ENCODE data around the gene VIPR2.
A peak's percentile ranks its signal among the peaks of the same experiment; 100 is the strongest.
"Not testable (repeated sequence)": the region's sequence is repeated elsewhere in the genome, so short reads cannot be mapped to it uniquely, and the experiment has no call there.

Gene VIPR2, protein sequence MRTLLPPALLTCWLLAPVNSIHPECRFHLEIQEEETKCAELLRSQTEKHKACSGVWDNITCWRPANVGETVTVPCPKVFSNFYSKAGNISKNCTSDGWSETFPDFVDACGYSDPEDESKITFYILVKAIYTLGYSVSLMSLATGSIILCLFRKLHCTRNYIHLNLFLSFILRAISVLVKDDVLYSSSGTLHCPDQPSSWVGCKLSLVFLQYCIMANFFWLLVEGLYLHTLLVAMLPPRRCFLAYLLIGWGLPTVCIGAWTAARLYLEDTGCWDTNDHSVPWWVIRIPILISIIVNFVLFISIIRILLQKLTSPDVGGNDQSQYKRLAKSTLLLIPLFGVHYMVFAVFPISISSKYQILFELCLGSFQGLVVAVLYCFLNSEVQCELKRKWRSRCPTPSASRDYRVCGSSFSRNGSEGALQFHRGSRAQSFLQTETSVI

DNA sequence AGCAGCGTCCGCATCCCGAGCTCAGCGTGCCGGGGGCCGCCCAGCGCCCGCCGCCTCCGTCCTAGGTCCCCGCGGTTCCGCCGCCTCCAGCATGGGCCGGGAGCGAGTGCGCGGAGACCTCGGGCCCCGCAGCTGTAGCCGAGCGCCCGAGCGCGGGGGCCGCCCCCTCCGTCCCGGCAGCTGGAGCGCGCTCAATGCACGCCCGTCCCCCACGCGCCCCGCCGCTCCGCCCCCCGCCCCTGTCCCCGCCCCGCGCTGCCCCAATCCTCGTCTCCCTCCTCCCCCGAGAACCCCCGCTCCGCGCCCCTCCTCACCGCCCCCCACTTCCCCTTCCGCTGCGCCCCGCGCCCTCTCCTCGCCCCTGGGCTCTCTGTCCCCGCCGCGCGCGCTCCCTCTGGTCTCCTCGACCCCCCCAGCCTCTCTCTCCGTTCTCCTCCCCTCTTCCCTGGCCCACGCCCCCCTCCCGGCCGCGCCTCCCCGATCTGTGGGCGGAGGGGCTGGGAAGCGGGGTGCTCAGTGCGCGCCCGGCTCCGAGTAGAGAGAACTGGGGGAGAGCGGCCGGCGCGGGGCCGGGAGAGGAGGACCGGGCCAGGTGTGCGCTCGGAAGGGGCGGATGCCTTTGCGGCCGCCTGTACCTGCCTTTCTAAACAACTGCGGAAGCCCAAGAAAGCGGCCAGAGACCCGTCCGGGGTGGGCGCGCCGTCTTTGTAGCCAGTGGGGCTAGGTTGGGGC is at the start of gene VIPR2:
VIPR2 (minus strand) TSS at position 110 of the 732 bp plus-strand sequence; CDS start at position 14, 96 bp downstream.
- no peak for DNase-seq

DNA sequence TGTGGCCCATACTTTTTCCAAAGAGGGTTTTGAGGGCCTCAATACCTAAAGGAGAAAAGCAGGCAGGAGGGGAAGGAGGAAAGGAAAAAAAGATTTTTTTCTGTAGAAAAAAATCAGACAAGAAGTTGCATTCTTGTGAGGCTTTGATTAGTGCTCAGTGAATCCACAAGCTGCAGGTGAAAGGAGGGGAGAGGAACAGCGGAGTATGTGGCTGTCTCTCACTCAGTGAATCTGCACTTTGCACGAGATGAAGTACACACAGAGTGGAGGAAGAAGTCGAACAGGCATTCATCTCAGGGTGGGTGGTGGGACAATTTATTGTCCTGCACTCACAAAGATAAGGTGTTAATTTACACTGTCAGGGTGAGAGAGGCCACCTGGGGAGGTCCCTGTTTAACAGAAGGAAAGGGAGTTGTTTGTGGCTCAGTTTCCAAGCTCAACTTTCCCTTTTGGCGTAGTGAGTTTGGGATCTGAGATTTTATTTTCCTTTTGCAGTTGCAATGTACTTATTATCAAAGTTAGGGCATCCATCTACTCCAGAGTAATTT is 49.0 kb upstream of the VIPR2 start:
- no peak for DNase-seq

DNA sequence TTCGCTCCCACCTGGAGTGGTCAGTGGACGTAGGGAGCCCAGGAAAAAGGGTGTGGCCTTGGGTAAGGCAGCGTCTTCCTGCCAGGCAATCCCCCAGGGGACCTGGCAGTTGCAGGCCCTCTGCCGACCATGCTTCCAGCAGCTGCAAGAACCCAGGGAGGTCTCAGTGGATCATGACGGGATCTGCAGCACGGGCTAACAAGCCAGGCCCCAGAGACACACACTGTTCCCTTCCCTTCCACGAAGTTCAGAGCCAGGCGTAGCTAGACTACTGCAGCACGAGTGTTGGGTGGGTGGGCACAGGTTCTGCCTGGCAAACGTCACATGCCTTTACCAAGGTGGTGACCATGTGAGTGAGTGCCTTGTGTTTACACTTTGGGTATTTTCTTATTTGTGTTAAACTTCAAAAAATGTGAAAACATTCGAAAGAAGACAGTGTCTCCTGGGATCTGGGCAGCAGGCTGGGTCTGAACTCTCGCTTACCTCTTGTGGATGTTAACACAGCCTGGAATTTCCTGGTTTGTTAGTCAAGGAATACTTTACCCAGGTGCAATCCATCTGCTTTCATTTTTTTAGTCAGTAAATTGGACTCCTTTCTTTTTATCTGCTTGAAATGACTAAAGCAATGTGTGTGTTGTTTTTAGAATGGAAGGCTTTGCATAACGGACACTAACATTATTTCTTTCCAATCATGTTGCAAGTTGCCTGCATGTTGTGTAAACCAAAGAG is 48.2 kb upstream of the VIPR2 start:
- no peak for DNase-seq

DNA sequence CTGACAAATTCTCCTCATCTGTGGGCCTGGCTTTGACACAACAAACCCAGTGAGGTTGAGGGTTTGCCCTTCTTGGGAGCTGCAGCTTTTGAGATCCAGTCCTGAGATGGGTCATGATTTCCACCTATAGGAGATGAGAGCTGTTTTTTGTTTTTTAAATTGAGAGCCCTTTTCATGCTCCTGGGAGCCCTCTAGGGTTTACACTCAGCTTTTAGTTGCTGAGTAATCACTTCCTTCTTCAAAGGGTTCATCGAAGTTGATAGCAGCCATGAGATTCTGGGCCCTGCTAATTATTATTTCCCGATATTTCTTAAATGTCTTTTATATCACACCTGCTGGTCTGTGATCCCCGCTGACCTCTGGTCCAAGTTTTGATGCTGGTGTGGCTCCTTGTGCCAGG is 47.3 kb upstream of the VIPR2 start:
- DNase-seq, result peak; percentile 4

DNA sequence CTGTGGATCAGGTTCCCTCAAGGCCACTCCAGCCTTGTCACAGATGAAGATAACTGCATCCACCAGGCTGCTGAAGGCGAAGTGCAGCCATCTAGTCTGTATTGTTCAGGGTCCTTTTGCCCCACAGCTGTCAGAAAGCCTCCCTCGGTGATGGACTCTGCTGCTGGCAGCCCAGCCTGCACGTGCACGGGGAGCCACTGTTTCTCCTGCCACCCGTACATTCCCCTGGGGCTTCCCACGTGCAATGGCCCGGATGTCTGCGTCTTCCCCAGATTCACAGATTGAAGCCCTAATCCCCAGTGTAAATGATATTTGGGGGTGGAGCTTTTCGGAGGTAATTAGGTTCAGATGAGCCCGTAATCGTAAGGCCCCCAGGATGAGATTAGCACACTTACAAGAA is 46.6 kb upstream of the VIPR2 start:
- DNase-seq, result no peak

DNA sequence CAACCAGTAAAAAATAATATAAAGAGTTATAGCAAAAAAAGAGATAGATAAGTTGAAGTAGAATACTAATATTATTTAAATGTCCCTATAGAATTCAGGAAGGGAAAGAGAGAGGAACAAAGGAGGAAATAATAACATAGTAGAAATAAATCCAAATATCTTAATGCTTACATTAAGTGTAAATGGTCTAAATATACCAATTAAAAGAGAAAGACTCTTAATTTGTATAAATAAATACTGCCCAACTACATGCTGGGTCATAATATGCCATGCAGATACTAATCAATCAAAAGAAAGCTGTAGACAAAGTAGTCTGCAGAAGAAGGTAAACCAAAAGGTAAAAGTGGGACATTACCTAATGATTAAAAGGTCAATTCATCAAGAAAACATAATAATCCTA is 43.3 kb upstream of the VIPR2 start:
- DNase-seq, result no peak

DNA sequence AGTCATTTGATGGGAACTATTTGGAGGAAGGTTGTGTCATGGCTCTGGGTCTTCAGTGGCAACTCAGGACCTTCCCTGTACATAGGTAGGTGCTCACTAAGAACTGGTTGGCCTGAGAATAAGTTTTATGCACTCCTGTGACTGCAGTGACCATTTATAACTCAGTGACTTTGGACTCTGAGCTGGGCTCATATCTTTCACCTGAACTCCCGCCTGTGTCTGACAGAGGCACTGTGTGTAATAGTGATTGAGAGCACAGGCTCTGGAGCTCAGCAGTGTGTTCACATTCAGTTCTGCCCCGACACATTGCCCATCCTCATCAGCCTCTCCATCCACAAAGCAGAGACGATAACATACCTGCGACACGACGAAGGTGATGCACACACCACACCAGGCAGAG is 34.6 kb upstream of the VIPR2 start:
- no peak for DNase-seq

DNA sequence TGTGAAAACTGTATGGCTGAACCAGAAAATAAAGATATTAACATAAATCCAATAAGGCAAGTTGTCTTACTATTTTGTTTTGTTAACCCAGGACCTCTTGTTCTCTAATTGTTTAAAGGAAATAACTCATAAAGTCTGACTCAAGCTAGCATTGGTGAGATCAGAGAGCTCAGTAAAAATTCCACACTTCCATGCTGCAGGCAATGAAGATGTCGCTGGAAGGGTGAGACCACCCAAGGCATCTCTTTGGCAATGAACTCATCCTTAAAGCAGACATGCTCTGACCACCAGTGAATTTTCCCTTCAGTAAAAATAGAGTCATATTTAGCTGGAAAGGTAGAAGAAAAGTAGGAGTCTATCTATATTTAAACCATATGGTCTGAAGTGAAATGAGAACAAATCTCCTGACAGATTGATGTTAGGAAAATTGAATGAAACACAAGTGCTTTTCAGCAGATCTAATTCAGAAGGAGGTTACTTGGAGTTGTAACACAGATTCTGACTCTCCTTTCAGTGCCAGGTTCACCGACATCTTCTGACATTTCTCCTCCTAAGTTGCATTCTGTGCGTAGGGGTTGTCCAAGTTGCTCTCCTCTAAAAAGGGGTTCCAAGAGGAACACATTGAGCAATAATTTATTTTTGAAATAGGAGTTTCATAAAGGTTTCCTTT is 32.8 kb upstream of the VIPR2 start:
- no peak for DNase-seq

DNA sequence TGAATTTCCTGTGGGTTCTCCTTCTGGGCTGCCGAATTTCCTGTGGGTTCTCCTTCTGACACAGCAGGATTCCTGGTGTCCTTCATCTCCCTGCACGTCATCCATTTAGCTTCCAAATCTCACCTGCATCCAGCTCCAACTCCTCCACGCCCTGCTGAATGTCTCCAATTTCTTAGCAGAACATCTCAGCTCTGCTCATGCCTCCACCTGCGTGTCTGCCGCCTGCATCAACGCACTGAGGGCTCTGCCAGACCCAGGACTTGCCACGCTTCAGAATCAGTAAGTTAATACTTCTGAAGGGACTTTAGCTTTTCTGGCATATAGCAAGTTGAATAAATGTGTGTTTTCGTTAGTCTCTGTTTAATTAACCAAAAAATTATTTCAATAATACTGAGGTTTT is 31.1 kb upstream of the VIPR2 start:
- no peak for DNase-seq

DNA sequence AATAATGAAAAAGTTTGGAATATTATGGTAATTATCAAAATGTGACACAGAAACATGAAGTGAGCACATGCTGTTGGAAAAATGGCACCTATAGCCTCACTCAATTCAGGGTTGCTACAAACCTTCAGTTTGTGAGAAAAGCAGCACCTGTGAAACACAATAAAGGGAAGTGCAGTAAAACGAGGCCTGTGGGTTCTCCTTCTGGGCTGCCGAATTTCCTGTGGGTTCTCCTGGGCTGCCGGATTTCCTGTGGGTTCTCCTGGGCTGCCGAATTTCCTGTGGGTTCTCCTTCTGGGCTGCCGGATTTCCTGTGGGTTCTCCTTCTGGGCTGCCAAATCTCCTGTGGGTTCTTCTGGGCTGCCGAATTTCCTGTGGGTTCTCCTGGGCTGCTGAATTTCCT is 30.4 kb upstream of the VIPR2 start:
- not testable (repeated sequence) for DNase-seq

DNA sequence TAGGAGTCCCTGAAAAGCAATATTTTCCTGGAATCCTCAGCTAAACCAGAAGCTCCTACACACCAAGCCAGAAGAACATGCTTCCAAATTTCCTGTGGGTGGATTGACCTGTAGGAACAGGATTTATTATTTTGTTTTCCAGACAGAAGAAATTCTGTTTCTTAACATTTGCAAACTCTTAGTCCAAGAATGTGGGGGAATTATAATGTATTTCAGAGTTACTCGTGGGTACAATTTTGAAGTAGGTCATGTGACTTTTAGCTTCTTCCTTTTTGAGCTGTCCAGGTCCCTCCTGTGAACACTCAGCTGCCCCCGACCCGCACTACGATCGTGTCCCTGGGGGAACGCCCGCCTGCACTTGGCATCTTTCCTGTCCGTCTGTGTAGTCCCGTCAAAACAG is 27.7 kb upstream of the VIPR2 start:
- DNase-seq, result no peak

DNA sequence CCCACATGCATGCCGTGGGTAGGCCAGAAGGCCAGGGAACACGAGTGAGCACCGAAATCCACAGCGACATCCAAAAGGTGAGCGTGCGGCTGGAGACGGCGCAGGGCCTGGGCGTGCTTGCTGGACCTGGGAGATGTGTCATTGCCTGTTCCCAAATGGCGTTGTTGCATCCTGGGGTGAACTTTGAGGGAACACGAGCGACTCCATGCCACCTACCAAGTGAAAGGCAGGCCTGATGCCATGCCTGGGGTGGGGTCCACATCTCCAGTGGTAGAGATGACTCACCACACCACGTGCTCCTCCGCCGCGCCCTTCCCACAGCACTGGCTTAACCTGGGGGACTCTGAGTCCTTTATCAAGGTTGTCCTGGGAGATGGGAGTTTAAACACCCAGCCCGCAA is 24.7 kb upstream of the VIPR2 start:
- no peak for DNase-seq

DNA sequence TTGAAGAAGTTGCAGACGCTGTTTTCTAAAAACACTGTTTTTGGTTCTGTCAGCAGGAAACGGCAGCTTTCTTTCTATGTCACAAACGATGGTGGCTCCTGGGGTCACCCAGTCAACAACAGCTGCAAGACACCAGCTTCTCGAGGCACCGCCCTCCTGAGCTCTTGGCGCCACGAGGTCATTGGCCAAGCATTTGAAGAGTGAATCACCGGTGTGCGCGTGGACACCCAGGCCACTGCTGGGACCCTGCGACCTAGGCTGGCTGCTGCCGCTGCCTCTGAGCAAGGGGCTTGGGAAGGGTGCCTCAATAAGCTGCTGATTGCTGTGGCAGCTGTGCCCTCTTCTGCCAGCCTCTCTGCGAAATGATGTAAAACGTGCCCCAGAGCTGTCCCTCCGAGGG is 22.5 kb upstream of the VIPR2 start:
- no peak for DNase-seq

DNA sequence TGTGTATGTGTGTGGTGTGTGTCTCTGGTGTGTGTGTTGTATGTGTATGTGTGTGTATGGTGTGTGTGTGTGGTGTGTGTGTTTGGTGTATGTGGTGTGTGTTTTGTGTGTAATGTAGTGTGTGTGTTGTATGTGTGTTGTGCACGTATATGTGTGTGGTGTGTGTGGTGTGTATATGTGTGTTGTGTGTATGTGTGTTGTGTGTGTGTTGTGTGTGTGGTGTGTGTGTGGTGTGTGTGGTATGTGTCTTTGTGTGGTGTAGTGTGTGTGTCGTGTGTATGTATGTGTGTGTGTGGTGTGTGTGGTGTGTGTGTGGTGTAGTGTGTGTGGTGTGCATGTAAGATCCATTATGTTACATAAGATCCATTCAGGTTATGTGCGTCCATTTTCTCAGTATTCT is 21.9 kb upstream of the VIPR2 start:
- no peak for DNase-seq

DNA sequence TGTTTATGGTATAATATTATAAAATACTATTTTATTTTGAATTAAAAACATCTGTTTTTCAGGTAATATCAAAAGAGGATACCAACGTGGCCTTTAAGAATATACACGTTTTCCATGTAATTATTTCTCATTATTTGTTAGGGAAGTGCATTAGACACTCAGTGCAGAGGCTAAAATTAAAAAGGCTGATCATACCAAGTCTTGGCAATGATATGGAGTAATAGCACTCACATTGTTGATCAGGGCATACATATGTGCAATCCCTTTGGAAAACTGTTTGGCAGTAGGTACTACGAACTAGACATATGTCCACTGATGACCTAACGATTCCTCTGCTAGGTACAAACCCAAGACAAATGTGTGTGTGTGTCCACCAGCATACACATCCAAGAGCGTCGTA is 20.7 kb upstream of the VIPR2 start:
- DNase-seq, result no peak

DNA sequence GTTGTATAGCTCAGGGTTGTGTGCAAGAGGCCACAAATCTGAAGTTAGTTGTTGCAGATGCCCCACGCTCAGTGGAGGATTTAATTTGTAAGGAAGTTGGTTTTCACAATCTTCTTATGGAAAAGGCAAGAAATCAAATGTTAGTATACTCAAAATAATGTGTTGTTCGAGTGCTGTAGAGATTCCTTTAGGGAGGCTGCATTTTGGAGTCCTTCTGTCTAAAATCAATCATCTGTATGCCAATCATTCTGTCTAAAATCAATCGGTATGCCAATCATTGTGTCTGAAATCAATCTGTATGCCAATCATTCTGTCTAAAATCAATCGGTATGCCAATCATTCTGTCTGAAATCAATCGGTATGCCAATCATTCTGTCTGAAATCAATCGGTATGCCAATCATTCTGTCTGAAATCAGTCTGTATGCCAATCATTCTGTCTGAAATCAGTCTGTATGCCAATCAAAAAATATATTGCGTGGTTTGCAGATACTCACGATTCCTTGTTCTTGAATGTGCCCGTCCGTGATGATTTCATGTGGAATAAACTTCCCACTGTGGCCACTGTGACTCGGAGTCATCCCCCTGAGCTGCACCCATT is 19.1 kb upstream of the VIPR2 start:
- DNase-seq, result not testable (repeated sequence)

DNA sequence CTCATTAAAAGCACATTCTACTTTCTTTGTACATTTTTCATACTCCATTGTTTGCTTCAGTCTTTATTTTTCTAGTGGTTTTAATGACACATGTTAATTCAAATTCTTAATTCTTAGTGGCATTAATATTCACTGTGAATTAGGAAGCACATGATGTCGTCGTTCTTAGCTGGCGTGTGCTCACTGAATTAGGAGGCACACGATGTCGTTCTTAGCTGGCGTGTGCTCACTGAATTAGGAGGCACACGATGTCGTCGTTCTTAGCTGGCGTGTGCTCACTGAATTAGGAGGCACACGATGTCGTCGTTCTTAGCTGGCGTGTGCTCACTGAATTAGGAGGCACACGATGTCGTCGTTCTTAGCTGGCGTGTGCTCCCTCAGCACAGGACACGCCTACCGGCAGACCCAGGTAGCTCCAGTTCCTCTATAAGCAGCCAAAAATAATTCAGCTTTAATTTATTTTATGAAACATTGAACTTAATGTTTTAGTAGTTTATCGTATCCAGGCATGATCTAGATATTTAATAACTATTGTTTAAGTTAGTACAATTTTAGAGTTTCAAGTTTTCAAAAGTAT is 17.5 kb upstream of the VIPR2 start:
- DNase-seq, result not testable (repeated sequence)

DNA sequence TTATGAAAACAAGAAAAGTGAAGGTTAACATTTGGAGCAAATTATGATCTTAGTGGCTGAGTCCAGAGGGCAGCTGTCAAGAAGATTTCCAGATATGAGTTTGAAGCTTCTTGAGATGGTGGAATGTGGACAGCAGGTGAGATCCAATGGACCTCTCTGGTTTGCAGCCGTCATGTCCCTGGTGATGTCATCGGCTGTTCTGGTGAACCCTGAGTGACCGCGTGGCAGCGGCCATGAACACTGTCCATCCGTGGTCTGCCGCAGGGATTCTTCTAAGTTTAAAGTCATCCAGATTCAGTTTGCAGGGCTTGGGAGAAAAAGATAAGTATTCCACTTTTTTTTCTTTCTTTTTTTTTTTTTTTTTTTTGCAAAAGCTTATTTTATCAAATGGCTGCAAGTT is 15.8 kb upstream of the VIPR2 start:
- no peak for DNase-seq

DNA sequence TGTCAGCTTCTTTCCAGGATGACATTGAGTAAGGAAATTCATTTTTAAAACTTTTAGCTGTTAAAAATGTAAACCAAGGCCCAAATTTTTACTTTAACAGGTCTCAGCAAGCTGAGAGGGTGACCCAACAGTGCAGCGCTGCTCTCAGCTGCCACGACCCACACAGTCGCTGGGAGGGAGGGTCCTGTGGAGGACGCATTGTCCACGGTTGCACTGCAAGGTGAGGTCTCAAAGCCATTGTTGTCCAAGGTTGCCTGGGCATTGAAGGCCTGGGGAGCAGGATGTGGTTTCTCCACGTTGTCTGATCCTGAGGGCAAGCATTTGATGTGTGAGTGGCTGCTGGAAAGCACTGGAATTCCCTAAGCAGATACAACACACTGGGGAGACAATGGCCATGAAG is 15.1 kb upstream of the VIPR2 start:
- DNase-seq, result no peak

DNA sequence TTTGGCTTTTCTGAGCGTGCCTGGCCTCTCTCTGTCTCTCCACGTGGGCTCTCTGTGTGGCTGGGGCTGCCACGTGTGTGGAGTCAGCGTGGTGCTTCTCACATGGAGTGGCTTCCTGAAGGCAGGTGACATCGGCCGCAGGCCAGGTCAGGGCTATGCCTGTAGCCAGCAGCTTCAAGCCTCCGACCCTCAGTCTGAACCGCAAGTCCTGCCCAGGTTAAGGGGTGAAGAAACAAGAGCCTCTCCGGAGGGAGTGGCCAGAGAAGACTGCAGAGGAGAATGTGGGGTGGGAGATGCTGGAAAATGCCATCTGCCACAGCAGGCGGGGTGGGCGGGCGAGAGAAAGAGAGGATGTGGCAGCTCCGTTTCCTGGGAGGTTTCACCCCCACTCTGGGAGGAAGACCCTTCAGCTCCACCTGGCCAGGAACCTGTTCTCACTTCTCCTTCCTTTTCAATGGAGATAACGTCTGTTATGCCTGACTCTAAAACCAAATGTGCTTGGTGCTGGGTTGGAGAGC is 14.3 kb upstream of the VIPR2 start:
- no peak for DNase-seq

DNA sequence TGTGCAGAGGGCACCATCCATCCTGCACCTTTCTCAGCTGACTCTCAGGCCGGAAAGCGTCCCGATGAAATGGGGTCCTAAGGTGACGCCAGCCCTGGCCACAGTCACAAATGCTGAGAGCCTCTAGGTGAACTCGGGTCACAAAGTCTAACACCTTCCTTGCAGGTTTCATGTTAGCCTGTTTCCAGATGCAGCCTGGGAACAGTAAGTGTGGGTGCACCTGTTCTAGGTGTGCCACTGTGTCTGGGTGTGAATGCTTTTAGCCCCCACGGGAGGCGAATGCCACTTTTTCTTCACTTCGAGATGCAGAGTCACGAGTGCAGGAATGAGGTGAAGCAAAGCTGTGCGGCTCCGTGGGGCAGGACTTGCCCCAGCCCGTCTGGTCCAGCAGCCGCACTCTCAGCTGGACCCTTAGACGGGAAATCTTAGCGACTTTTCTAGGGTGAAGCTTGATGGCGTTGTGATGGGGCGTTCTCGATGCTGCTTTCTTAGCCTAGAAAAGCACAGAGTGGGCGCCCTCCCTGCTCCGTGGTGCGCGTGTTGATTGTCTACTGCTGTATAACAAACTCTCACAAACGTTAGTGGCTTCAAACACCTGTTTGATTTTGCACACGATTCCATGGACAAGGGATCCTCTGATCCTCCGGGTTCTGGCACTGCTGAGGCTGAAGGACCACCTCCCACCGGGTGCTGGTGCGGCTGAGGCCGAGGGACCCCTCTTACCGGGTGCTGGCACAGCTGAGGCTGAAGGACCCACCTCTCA is 13.6 kb upstream of the VIPR2 start:
- no peak for DNase-seq
